Vagina (tissue), 2 donors: ENCODE measurements around the gene EEF1AKMT3. TPM values are rescaled to one million over a fixed set of nuclear protein-coding genes. Genes with fewer than 3 reads are reported as not detected.

ENCODE experiments used
- DNase-seq, 2 donors: peaks; one replicate each; pipeline ENCODE4 v3.0.0-alpha.2; 2017; ENCODE audit errors: extremely low spot score in 2 of 2
- H3K27ac ChIP-seq: fragments of 200-600 bp; sonication (generic); one replicate; pipeline ENCODE4 v1.5.1; 2019
- H3K27me3 ChIP-seq: fragments of 200-600 bp; sonication (generic); one replicate; pipeline ENCODE4 v1.5.1; 2019
- H3K36me3 ChIP-seq, 2 donors: fragments of 200-600 bp; sonication (generic); one replicate each; pipeline ENCODE4 v1.5.1; 2017 to 2019
- H3K4me1 ChIP-seq: fragments of 200-600 bp; sonication (generic); one replicate; pipeline ENCODE4 v1.5.1; 2019
- H3K4me3 ChIP-seq, 2 donors: fragments of 200-600 bp; sonication (generic); 1 replicate in 1 of 2; 2 replicates in 1 of 2; pipeline ENCODE4 v1.5.1; 2016 to 2019
- H3K9me3 ChIP-seq: fragments of 200-600 bp; sonication (generic); one replicate; pipeline ENCODE4 v1.5.1; 2019
- CTCF ChIP-seq, 3 experiments: fragments of 450-650 bp in 2 of 3; fragments of 200-600 bp in 1 of 3; sonication (generic) in 1 of 3; IDR thresholded peaks; one replicate each; pipeline ENCODE4 v1.5.1; 2017 to 2019; ENCODE audit warnings: antibody characterized with exemption in 3 of 3, mild to moderate bottlenecking in 2 of 3, moderate library complexity in 2 of 3
- POLR2A ChIP-seq, 2 donors: fragments of 450-650 bp; IDR thresholded peaks; one replicate each; pipeline ENCODE4 v1.6.1; 2017; ENCODE audit warnings: antibody characterized with exemption in 2 of 2, mild to moderate bottlenecking in 2 of 2, moderate library complexity in 2 of 2
- POLR2AphosphoS5 ChIP-seq, 2 donors: sonication (generic); formaldehyde crosslinking; IDR thresholded peaks; one replicate each; pipeline ENCODE4 v1.9.0; 2017; ENCODE audit warnings: antibody characterized with exemption in 2 of 2, mild to moderate bottlenecking in 2 of 2, low read depth in 1 of 2; ENCODE audit not compliant: insufficient read depth in 1 of 2
- intact Hi-C: fragments of 100-400 bp; cut with DNase I; formaldehyde crosslinking; loops from one replicate; pipeline ENCODE4 v1.15.1; 2023
- total RNA-seq: library from RNA; depleted of rRNA; stranded (reverse); fragments of >200 nt; gene quantifications from one replicate; pipeline ENCODE4 v1.2.3, GENCODE V29; 2016

The EEF1AKMT3 gene
- total RNA-seq, 1 donor from 2014 or later, result 9.3 TPM

- intact Hi-C loops, result no loop called here
- no peaks in the 10 kb centered on the region for H3K9me3 ChIP-seq
- peaks cover 21% of the 10 kb centered on the region for H3K4me1 ChIP-seq
- no peak for TF ChIP-seq CTCF (IDR thresholded peaks at IDR 0.05)
- DNase-seq, result no peak
- no peak overlapping the region for H3K4me3 ChIP-seq
- H3K27ac ChIP-seq, result no peak overlapping the region
- no peaks in the 10 kb centered on the region for H3K27me3 ChIP-seq
- no peaks in the 10 kb centered on the region for H3K36me3 ChIP-seq
Measured at GRCh38 chr12:57780284-57780897, 8.0 kb downstream of the EEF1AKMT3 start.

GRCh38 chr12:57781244-57781643 is 8.8 kb downstream of the EEF1AKMT3 start:
- Histone ChIP-seq H3K27me3 (no peaks in the 10 kb centered on the region), H3K36me3 (peaks cover 0 to 8% of the 10 kb centered on the region in 2 donors), H3K9me3 (no peaks in the 10 kb centered on the region), H3K27ac (no peak overlapping the region), H3K4me1 (peaks cover 21% of the 10 kb centered on the region), H3K4me3 (no peak overlapping the region)
- no peak for DNase-seq
- TF ChIP-seq POLR2AphosphoS5 (IDR thresholded peaks at IDR 0.05; ENCODE audit: insufficient read depth in 1 of 2, low read depth in 1 of 2), result no peak
- no peak for TF ChIP-seq CTCF (IDR thresholded peaks at IDR 0.05)
- intact Hi-C loops, result no loop called here

- Histone ChIP-seq H3K4me3 (no peak overlapping the region), H3K27ac (no peak overlapping the region), H3K27me3 (no peaks in the 10 kb centered on the region), H3K4me1 (peaks cover 21% of the 10 kb centered on the region), H3K36me3 (peaks cover 0 to 14% of the 10 kb centered on the region in 2 donors), H3K9me3 (no peaks in the 10 kb centered on the region)
- DNase-seq, result no peak
- intact Hi-C loops, result loop anchor here (2.0 kb wide), 1 partner anchor 57 kb away; no protein-coding TSS in a partner anchor
- TF ChIP-seq POLR2A (IDR thresholded peaks at IDR 0.05), result no peak
- no peak for TF ChIP-seq POLR2AphosphoS5 (IDR thresholded peaks at IDR 0.05; ENCODE audit: insufficient read depth in 1 of 2, low read depth in 1 of 2)
- no peak for TF ChIP-seq CTCF (IDR thresholded peaks at IDR 0.05)
Measured at GRCh38 chr12:57781801-57782200, 9.4 kb downstream of the EEF1AKMT3 start.

- intact Hi-C loops, result loop anchor here (2.0 kb wide), 1 partner anchor 57 kb away; no protein-coding TSS in a partner anchor
- H3K36me3 ChIP-seq, result peaks cover 0 to 17% of the 10 kb centered on the region in 2 donors
- peak overlapping the region; percentile 67 for H3K27ac ChIP-seq
- peak overlapping the region; percentile 83 to 87 for H3K4me3 ChIP-seq
- DNase-seq, result no peak
- no peak for TF ChIP-seq CTCF (IDR thresholded peaks at IDR 0.05)
- no peak for TF ChIP-seq POLR2A (IDR thresholded peaks at IDR 0.05)
- TF ChIP-seq POLR2AphosphoS5 (IDR thresholded peaks at IDR 0.05; ENCODE audit: insufficient read depth in 1 of 2, low read depth in 1 of 2), result no peak
- peaks cover 21% of the 10 kb centered on the region for H3K4me1 ChIP-seq
- H3K9me3 ChIP-seq, result no peaks in the 10 kb centered on the region
- H3K27me3 ChIP-seq, result no peaks in the 10 kb centered on the region
Measured at GRCh38 chr12:57782243-57782607, 9.8 kb downstream of the EEF1AKMT3 start.

GRCh38 chr12:57782608-57783465 is 10.4 kb downstream of the EEF1AKMT3 start, which contains the start of gene TSFM:
TSS of gene TSFM (plus strand) at chr12:57782787. CDS start at chr12:57782802, 15 bp downstream.
- Histone ChIP-seq H3K27me3 (no peaks in the 10 kb centered on the region), H3K4me3 (peak within 1 kb of the TSS; percentile 83 to 87), H3K9me3 (no peaks in the 10 kb centered on the region), H3K27ac (peak within 1 kb of the TSS; percentile 67), H3K36me3 (peaks cover 0 to 23% of the 10 kb centered on the region in 2 donors), H3K4me1 (peaks cover 21% of the 10 kb centered on the region)
- intact Hi-C loops, result loop anchor here (2.0 kb wide), 1 partner anchor 58 kb away; no protein-coding TSS in a partner anchor
- TF ChIP-seq CTCF (IDR thresholded peaks at IDR 0.05) (peak; percentile 93 to 97 (median 96)), POLR2A (IDR thresholded peaks at IDR 0.05) (peak in 1 of 2 donors; percentile 39), POLR2AphosphoS5 (IDR thresholded peaks at IDR 0.05; ENCODE audit: insufficient read depth in 1 of 2, low read depth in 1 of 2) (peak; percentile 89 to 98)
- no peak for DNase-seq
